HG03025 (cell line): ENCODE results near the gene PDGFD.
A peak's percentile ranks its signal among the peaks of the same experiment; 100 is the strongest.
"Not testable (repeated sequence)": the region's sequence is repeated elsewhere in the genome, so short reads cannot be mapped to it uniquely, and the experiment has no call there.

Source experiments
- ATAC-seq: cut with Tn5 transposase; IDR thresholded peaks from one replicate; pipeline ENCODE4 v1.9.1; 2021; ENCODE audit warnings: mild to moderate bottlenecking, moderate library complexity; ENCODE audit not compliant: unreplicated experiment, low FRiP score

PDGFD gene

GRCh38 chr11:104060004-104060794, 103.7 kb downstream of the PDGFD start:
- ATAC-seq, result no peak

DNA sequence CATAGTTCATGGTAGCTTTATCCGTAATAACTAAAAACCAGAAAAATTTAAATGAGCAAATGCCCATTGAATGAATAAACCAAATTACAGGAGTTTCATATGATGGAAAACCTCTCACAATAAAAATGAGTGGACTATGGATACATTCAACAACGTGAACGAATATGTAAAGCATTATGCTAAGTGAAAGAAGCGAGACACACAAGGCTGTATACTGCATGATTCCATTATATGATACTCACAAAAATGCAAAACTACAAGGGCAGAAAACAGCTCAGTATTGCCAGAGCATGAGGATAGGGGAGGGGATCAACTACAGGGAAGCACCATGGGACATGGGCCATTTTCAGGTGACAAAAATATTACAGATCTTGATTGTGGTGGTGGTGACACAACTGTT, 105.3 kb downstream of the PDGFD start:
- no peak for ATAC-seq

DNA sequence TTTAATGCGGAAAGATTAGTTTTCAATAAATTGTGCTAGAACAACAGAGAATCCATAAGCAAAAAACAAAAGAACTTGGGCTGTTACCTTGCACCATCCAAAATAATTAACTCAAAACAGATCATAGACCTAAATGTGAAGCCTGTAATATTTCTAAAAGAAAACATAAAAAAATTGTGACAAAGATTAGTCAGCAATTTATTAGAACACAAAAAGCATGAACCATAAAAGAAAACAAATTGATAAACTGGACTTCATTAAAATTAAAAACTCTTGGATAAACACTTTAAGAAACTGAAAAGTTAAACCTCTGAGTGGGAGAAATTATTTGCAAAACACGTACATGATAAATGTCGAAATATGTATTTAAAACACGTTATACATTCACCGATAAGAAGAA, 106.0 kb downstream of the PDGFD start:
- ATAC-seq, result no peak

GRCh38 chr11:104055596-104055995, 108.4 kb downstream of the PDGFD start:
- ATAC-seq, result no peak

- ATAC-seq, result no peak
Observed at GRCh38 chr11:104054911-104055529, 108.9 kb downstream of the PDGFD start.

DNA sequence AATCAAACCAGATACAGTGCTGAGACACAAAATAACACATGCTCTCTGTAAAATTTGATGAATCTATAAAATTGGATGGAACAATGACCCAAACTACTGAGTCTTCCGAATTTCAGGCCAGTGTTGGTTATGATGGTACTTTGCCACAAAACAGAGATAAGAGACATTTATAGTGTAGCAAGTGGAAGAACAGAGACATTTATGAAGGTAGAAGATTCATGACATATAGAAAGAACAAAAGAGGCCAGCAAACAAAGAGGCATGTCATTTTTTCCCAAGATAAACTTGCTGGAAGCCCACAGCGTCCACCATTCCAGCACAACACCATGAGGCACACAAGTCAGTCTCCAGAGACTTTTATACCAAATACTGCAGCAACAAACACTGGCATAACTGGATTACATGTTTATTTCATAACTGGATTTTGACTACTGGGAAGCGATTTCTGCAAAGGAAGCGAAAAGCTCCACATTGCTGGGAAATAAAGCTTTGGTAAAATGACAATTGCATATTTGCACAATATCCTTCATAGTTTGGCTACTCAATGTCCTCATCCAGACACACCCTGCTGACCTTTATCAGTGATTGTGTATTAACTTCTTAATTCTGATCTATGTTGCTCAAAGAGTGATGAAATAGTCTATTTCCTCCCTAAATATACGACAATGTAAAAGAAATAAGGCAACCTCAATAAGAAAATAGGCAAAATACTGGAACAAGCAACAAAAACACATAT, 110.0 kb downstream of the PDGFD start:
- ATAC-seq, result no peak

GRCh38 chr11:104051778-104052177, 112.2 kb downstream of the PDGFD start:
- no peak for ATAC-seq

DNA sequence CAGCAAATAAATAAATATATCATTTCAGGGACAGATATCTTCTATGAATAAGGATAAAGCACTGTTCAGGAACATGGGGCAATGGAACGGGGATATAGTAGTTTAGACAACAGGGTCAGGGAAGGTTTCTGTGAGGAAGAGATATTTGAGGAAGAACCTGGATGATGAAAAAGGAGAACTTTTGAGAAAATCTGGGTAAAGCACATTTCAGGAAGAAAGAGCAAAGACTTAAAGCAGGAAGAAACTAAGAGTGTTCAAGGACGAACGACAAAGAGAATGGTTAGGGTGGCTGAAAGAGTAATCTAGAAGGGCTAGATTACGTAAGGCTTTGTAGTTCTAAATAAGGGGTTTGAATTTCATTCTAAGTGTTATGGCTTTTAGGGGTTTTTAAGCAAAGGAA, 114.8 kb downstream of the PDGFD start:
- no peak for ATAC-seq

GRCh38 chr11:104046858-104047257, 117.1 kb downstream of the PDGFD start:
- ATAC-seq, result not testable (repeated sequence)

DNA sequence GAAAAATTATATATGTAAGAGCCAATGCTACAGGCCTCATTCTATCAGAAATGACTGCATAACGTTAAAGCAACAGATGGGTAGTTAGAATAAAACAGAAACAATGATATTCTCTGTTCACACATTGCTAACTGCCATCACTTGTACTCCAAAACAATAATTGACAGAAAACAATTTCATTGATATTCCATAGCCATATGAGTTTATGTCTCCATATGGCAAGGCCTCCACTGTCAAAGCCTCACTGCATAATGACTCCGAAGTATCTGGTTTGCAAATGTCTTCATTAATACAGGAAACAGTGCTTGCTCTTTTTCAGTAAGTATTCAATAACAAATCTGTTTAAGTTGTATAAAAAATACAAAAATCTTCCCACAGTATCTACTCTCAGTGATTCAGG, 117.6 kb downstream of the PDGFD start:
- ATAC-seq, result no peak

- ATAC-seq, result no peak
Observed at GRCh38 chr11:104043678-104044239, 120.2 kb downstream of the PDGFD start.

GRCh38 chr11:104043142-104043541, 120.8 kb downstream of the PDGFD start:
- ATAC-seq, result no peak

DNA sequence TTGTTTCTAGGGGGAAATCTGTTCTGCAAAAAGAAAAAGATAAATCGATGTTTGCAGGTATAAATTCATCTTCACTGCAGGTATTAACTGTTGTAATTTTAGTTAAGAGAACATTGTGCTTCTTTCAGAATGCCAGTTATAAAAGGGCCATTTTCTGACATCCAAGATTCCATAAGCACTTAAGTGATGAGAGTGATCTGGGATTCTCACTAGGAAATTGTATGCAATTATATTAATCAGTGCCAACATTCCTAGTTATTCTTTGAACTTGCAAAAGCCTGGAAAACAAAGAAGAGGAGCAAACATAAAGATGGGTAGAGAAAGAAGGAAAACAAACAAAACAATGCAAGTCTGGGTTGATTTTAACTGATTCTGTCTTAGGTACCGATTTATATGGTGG, 122.2 kb downstream of the PDGFD start:
- ATAC-seq, result no peak

DNA sequence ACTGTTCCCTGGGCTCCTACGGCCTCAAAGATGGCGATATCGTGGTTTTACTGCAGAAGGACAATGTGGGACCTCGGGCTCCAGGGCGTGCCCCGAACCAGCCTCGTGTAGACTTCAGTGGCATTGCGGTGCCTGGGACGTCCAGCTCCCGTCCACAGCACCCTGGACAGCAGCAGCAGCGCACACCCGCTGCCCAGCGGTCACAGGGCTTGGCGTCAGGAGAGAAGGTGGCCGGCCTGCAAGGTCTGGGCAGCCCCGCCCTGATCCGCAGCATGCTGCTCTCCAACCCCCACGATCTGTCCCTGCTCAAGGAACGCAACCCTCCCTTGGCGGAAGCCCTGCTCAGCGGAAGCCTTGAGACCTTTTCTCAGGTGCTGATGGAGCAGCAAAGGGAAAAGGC, 127.0 kb downstream of the PDGFD start:
- no peak for ATAC-seq

DNA sequence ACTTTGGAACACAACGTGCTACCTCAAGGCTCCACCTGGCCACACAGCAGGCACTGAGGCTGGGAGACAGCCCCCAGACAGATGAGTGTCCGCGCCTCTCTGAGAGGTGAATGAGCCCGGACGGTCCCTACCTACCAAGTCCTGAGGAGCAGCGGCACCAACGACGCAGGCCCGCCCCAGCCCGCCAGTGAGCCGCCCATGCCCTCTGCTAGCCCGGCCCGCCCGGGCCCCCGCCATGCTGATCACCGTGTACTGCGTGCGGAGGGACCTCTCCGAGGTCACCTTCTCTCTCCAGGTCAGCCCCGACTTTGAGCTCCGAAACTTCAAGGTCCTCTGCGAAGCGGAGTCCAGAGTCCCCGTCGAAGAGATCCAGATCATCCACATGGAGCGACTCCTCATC, 127.4 kb downstream of the PDGFD start, which contains the start of gene DDI1:
Gene DDI1 (plus strand): TSS at position 53 of the 400 bp plus-strand sequence. CDS start 183 bp downstream, at position 236.
- no peak for ATAC-seq

DNA sequence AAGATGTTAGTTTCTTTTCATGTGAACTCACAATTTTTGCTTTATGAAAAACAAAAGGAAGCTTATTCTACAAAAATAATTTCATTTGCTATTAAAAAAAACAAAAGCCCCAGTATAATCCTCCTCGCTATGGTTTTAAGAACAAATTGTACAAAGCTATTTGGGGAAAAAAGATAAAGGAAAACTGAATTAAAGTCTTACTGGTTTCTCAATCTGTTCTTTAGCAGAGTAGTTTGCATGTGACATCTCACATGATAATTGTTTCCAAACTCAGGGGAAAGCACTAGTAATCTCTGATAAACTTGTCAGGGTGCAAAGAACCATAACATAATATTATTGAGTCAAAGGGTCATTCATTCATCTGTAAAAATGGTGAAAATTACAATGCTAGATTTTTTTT, 130.4 kb downstream of the PDGFD start:
- no peak for ATAC-seq

DNA sequence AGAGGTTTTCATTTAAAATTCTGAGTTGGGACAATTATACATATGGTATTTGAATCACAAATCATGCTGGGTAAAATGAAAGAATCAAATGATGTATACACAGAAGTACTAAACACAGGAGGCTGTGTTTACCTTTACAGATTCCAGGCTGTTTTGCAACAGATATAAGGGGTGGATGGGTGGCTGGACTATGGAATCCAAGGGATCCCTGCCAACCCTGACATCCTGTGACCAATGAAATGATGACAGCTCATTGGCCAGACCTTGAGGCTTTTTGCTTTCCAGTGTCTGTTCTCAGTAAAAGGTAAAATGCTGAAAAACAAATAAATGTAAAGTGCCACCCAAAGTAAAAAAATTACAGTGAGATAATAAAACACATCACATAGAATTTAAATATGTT, 130.8 kb downstream of the PDGFD start:
- ATAC-seq, result no peak

DNA sequence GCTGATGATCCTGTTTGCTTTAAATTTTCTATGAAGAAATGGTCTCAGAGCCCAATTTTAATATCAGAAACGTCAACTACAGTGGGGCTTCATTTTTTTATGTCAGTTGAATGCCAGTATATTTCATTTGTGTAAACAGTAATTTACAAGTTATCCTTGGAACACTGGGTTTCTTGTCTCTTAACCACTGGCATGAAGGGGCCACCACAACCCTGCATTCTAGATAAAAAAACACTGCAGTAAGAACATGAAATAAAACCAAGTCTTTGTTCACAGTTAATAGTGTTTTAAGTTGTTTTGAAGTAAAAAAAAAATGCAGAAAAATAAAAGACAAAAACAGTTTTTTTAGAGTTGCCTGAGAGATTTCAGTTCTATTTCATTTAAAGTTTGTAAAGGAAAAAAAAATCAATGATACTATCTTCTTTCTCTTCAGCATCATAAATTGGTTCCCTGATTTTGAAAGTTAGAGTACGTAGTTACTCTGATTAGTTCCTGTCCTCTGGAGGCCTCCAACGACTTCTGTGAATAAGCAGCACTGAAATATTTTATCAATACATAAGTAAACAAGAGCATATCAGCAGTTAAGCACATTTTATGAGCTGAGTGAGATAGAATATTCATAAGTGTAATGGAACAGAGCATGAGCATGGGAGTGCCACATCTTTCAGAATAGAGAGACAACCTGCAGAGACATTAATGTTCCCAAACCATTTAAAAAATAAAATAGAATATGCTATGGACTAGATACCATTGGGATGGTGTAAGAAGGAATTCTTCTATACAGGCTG, 135.3 kb downstream of the PDGFD start:
- ATAC-seq, result no peak

DNA sequence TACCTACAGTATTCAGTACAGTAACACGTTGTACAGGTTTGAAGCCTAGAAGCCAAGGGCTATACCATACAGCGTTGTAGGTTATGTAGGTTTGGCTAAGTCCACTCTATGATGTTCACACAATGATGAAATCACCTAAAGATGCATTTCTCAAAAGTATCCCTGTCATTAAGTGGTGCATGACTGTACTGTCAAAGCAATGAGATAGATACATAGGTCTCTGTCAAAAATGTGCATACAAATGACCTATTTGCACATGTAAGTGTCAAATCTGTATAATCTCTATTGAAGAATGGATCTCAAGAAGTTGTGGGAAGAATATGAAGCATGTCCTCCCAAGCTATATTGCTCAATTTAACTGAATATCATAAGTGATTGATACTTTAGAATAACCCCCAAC, 139.4 kb downstream of the PDGFD start:
- no peak for ATAC-seq

DNA sequence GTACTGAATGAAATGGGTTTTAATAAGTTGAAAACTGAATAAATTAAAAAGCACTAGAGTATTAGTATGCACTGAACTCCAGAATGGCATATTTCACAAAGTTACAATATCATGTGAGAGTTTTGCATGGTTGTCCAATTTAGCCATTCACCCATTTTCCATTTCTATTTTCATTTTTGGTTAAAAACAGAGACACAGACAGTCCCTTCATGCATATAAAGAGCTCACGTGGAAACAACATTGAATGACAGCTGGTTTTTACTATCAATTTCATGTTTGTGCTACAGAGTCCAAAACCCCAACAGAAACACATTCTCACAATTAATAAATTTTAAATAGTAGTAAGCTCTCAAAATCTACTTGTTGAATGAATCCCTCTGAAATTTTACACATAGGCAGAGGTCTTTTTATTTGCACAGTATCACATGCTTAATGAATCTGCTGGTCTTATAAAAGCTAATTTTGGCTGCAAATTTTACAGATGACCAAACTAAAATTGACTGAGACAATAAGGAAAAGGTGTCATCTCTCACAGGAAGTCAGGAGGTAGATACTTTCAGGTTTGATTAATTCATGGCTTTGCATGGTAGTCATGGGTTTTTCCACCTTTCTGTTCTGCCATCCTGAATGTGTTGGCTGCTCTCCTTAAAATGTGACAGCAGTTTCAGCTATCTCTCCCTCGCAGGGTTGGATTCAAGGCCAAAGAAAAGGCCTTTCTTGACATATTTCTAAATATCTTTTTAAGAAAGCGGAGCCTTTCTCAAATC, 148.1 kb downstream of the PDGFD start:
- ATAC-seq, result peak; percentile 99
